HAP-1 (cell line): ENCODE measurements around the gene RUNX3.
"Not testable (repeated sequence)": the region's sequence is repeated elsewhere in the genome, so short reads cannot be mapped to it uniquely, and the experiment has no call there.

Experiments
- DNase-seq, 2 experiments: peaks; one replicate each; pipeline ENCODE4 v3.0.0-alpha.2; 2016 to 2020; ENCODE audit warnings: low spot score in 2 of 2
- H3K27me3 ChIP-seq: fragments of 250-450 bp; sonication (Bioruptor Pico); 2 replicates; pipeline ENCODE4 v1.5.1; 2020; ENCODE audit warnings: low read depth, mild to moderate bottlenecking, moderate library complexity
- H3K36me3 ChIP-seq: fragments of 250-450 bp; sonication (Bioruptor Pico); replicated peaks from 2 replicates; pipeline ENCODE4 v1.5.1; 2020; ENCODE audit warnings: mild to moderate bottlenecking
- H3K4me1 ChIP-seq: fragments of 250-450 bp; sonication (Bioruptor Pico); 2 replicates; pipeline ENCODE4 v1.5.1; 2020; ENCODE audit warnings: mild to moderate bottlenecking
- H3K4me3 ChIP-seq: fragments of 250-450 bp; sonication (Bioruptor Pico); 2 replicates; pipeline ENCODE4 v1.5.1; 2020; ENCODE audit warnings: mild to moderate bottlenecking, moderate library complexity
- H3K9me3 ChIP-seq: fragments of 250-450 bp; sonication (Bioruptor Pico); 2 replicates; pipeline ENCODE4 v1.5.1; 2020; ENCODE audit warnings: mild to moderate bottlenecking, moderate library complexity
- in situ Hi-C: fragments of 300-500 bp; cut with MboI; formaldehyde crosslinking; loops from 3 replicates; pipeline ENCODE4 v1.14.3; 2020; ENCODE audit warnings: low sequenced_read_pairs, inconsistent platforms, mixed read lengths

Gene RUNX3

GRCh38 chr1:24914226-24915069 lies 15.6 kb downstream of the RUNX3 start:
- in situ Hi-C loops = no loop called here
- Histone ChIP-seq H3K4me1 (no peaks in the 10 kb centered on the region), H3K4me3 (no peak overlapping the region), H3K27me3 (no peaks in the 10 kb centered on the region), H3K36me3 (peaks cover 18% of the 10 kb centered on the region), H3K9me3 (no peaks in the 10 kb centered on the region)
- no peak for DNase-seq

GRCh38 chr1:24913616-24914225 lies 16.4 kb downstream of the RUNX3 start:
- H3K27me3 ChIP-seq = no peaks in the 10 kb centered on the region
- in situ Hi-C loops = no loop called here
- H3K4me1 ChIP-seq = no peaks in the 10 kb centered on the region
- peaks cover 14% of the 10 kb centered on the region for H3K36me3 ChIP-seq
- H3K4me3 ChIP-seq = no peak overlapping the region
- no peak for DNase-seq
- no peaks in the 10 kb centered on the region for H3K9me3 ChIP-seq

GRCh38 chr1:24913274-24913604 lies 16.8 kb downstream of the RUNX3 start:
- Histone ChIP-seq H3K36me3 (peaks cover 10% of the 10 kb centered on the region), H3K27me3 (no peaks in the 10 kb centered on the region), H3K9me3 (no peaks in the 10 kb centered on the region), H3K4me1 (no peaks in the 10 kb centered on the region), H3K4me3 (no peak overlapping the region)
- no peak for DNase-seq
- in situ Hi-C loops = no loop called here

GRCh38 chr1:24912376-24913273 lies 17.5 kb downstream of the RUNX3 start:
- Histone ChIP-seq H3K4me1 (no peaks in the 10 kb centered on the region), H3K27me3 (no peaks in the 10 kb centered on the region), H3K4me3 (no peak overlapping the region), H3K9me3 (no peaks in the 10 kb centered on the region), H3K36me3 (peaks cover 8% of the 10 kb centered on the region)
- no peak for DNase-seq
- in situ Hi-C loops = no loop called here

DNA sequence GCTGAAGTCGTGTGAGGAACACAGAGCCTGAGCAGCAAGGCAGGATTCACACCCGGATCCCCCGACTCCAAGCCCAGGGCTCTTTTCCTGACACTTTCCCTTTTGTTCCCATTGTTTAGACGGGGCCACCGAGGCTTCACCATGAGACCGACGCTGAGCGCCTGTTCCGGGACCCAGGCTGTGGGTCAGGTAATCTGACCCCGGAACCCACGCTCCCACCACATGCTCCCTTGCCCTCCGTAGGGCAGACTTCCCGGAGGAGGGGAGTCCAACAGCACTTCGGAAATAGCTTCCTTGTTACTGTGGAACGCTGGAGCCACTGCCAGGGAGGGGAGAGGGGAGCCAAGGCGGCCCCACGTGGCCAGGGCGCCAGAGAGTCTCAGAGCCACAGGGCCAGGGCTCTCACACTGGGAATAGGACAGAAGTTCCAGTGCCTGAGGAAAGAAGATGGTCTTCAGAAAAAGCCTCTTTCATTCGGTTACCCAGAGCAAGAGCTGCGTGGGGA lies 18.4 kb downstream of the RUNX3 start:
- H3K4me3 ChIP-seq = no peak overlapping the region
- no peak for DNase-seq
- H3K27me3 ChIP-seq = no peaks in the 10 kb centered on the region
- no peaks in the 10 kb centered on the region for H3K9me3 ChIP-seq
- peaks cover 7% of the 10 kb centered on the region for H3K36me3 ChIP-seq
- in situ Hi-C loops = no loop called here
- no peaks in the 10 kb centered on the region for H3K4me1 ChIP-seq

DNA sequence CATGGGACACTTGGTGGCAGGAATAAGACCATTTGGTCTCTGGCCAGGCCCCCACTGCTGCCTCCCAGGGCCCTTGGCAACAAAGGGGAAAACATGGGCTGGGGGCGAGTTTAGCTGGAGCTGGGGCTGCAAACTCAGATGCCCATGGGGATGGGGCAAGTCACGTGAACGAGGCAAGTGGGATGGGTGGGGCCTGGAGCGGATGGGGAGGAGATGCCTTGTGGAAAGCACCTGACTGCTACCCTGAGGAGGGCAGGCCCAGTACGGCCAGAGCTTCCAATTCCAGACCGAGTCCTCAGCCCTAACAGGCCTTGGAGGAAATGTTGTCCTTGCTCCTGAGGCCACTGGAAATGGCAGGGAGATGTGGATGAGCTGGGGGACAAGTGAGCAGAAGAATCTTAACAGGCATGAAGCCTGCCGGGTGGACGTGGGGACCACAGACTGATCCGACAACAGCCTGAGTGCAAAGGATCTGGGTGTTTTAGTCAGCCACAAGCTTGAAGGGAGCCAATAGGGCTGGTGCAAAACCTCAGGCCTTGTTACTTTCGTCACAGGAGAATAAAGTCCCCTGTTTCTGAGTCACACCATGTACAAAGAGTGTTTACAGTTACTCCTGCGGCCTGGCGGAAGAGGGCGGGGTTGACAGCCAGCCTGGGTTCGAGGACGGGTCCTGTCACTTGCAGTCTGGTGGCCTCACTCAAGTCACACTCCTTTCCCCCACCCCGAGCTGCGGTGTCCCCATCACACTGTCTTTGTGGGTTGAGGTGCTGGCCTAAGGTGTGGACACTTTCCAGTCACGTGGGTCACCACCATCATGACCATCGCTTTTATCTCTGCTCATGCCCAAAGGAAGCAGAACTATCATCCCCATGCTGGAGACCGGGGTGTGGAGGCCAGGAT lies 19.1 kb downstream of the RUNX3 start:
- peaks cover 12% of the 10 kb centered on the region for H3K36me3 ChIP-seq
- no peaks in the 10 kb centered on the region for H3K4me1 ChIP-seq
- H3K27me3 ChIP-seq = no peaks in the 10 kb centered on the region
- DNase-seq = no peak
- H3K9me3 ChIP-seq = no peaks in the 10 kb centered on the region
- in situ Hi-C loops = no loop called here
- no peak overlapping the region for H3K4me3 ChIP-seq

- Histone ChIP-seq H3K36me3 (peaks cover 12% of the 10 kb centered on the region), H3K4me1 (no peaks in the 10 kb centered on the region), H3K4me3 (no peak overlapping the region), H3K27me3 (no peaks in the 10 kb centered on the region), H3K9me3 (no peaks in the 10 kb centered on the region)
- in situ Hi-C loops = no loop called here
- DNase-seq = no peak
These were observed 19.9 kb downstream of the RUNX3 start for GRCh38 chr1:24910210-24910609.

DNA sequence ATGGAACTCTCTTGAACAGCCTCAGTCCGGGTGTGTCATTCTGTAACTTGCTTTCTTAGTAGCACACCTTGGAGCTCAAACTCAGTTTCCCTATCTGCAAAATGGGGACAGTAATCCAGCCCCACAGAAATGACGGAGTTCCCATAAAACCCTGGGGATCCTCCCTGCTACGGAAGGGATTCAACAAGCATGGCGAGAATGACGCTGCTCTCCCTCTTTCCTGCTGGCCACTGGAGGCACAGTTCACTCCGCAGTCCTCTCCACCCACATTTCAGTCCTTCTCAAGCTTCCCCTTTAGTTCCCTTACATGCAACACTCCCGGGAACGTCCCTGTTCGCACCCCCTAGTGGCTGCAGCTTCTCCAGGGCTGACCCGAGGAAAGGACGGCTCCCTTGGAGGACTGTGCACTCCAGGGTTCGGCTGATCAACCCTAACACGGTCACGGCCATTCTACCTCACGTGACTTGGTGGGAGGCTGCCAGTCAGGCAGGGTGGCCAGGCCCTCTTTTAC lies 20.6 kb downstream of the RUNX3 start:
- Histone ChIP-seq H3K27me3 (no peaks in the 10 kb centered on the region), H3K36me3 (peaks cover 12% of the 10 kb centered on the region), H3K9me3 (no peaks in the 10 kb centered on the region), H3K4me3 (no peak overlapping the region), H3K4me1 (no peaks in the 10 kb centered on the region)
- peak; percentile 25 to 51 for DNase-seq
- in situ Hi-C loops = no loop called here

DNA sequence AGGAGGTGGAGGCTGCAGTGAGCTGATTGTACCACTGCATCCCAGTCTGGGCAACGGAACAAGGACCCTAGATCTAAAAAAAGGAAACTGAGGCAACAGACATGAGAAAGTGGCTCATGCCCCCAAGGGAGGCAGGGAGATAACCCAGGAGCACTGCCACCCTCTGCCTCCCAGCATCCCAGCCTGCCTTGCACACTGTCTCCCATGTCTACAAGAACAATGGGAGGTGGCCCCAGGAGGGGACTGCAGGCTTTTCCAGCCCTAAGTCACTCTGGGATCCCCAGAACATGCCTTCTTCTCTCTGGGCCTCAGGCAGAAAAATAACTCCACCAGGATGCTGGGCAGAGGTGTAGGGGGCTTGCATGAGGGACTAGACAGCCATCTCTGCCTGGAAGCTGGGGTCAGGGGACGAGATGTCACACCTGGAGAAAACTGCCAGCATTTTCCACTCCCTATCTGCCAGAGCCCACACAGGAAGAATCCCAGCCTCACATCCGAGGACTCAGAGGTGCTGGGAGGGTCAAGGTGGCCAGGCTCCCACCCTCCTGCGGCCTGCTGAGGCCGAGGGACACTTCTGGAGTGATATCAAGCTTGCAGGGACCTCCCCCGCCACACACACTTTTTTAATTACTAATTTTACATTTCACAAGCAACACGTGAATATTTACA lies 21.4 kb downstream of the RUNX3 start:
- Histone ChIP-seq H3K36me3 (peaks cover 8% of the 10 kb centered on the region), H3K4me3 (no peak overlapping the region), H3K9me3 (no peaks in the 10 kb centered on the region), H3K4me1 (no peaks in the 10 kb centered on the region), H3K27me3 (no peaks in the 10 kb centered on the region)
- DNase-seq = no peak
- in situ Hi-C loops = no loop called here

DNA sequence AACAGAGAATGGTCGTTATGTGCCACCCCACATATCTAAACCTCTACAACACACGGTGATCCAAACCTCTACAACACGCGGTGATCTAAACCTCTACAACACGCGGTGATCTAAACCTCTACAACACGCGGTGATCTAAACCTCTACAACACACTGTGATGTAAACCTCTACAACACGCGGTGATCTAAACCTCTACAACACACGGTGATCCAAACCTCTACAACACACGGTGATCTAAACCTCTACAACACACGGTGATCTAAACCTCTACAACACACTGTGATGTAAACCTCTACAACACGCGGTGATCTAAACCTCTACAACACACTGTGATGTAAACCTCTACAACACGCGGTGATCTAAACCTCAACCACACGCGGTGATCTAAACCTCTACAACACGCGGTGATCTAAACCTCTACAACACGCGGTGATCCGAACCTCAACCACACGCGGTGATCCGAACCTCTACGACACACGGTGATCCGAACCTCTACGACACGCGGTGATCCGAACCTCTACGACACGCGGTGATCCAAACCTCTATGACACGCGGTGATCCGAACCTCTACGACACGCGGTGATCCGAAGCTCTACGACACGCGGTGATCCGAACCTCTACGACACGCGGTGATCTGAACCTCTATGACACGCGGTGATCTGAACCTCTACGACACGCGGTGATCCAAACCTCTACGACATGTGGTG lies 22.3 kb downstream of the RUNX3 start:
- peaks cover 10% of the 10 kb centered on the region for H3K36me3 ChIP-seq
- H3K4me3 ChIP-seq, H3K27me3 ChIP-seq, H3K4me1 ChIP-seq, H3K9me3 ChIP-seq, in situ Hi-C loops, DNase-seq: not testable (repeated sequence)

GRCh38 chr1:24906760-24907490 lies 23.2 kb downstream of the RUNX3 start:
- no peaks in the 10 kb centered on the region for H3K27me3 ChIP-seq
- peaks cover 10% of the 10 kb centered on the region for H3K36me3 ChIP-seq
- in situ Hi-C loops = no loop called here

More at GRCh38 chr1:24906760-24907490, 23.2 kb downstream of the RUNX3 start:
- H3K9me3 ChIP-seq = no peaks in the 10 kb centered on the region
- no peaks in the 10 kb centered on the region for H3K4me1 ChIP-seq
- no peak for DNase-seq
- no peak overlapping the region for H3K4me3 ChIP-seq
